ENCODE data around the gene MLANA.

MLANA gene

GRCh38 chr9:5872511-5872910, 18.2 kb upstream of the MLANA start:
- no peak for TF ChIP-seq TAF1 (IDR thresholded peaks at IDR 0.05; ENCODE audit: borderline replicate concordance, insufficient read depth, low read length)
- no peak for TF ChIP-seq POLR2AphosphoS5 (IDR thresholded peaks at IDR 0.05; ENCODE audit: low read depth, low read length)
- TF ChIP-seq SIN3A (IDR thresholded peaks at IDR 0.05; ENCODE audit: borderline replicate concordance, insufficient read depth, low read length): no peak
- TF ChIP-seq FOXP2 (optimal IDR thresholded peaks at IDR 0.05; ENCODE audit: borderline replicate concordance, extremely low read depth, extremely low read length, insufficient read depth): no peak
- TF ChIP-seq REST (IDR thresholded peaks at IDR 0.05; ENCODE audit: insufficient read depth in 1 of 2, low read depth in 2 of 2, low read length in 2 of 2): no peak

GRCh38 chr9:5873439-5873838, 17.2 kb upstream of the MLANA start:
- TF ChIP-seq SIN3A (IDR thresholded peaks at IDR 0.05; ENCODE audit: borderline replicate concordance, insufficient read depth, low read length) (no peak), POLR2AphosphoS5 (IDR thresholded peaks at IDR 0.05; ENCODE audit: low read depth, low read length) (no peak), REST (IDR thresholded peaks at IDR 0.05; ENCODE audit: insufficient read depth in 1 of 2, low read depth in 2 of 2, low read length in 2 of 2) (no peak), TAF1 (IDR thresholded peaks at IDR 0.05; ENCODE audit: borderline replicate concordance, insufficient read depth, low read length) (no peak), FOXP2 (optimal IDR thresholded peaks at IDR 0.05; ENCODE audit: borderline replicate concordance, extremely low read depth, extremely low read length, insufficient read depth) (no peak)

DNA sequence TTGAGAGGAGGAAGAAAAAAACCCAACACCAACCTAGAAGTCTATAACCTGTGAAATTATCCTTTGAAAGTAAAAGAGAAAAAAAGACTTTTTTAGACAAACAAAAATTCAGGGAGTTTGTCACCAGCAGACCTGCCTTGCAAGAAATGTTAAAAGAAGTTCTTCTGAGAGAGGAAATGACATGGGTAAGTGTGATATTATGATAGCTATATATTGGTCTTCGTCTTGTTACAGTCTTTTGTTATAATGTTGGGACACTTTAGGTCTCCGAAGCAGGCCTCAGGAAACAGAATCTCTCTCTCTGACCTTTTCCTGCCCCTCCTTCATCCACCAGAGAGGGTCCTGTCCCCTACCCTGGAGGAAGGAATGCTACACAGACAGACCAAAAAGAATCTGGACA, 16.6 kb upstream of the MLANA start:
- TF ChIP-seq TAF1 (IDR thresholded peaks at IDR 0.05; ENCODE audit: borderline replicate concordance, insufficient read depth, low read length) (no peak), FOXP2 (optimal IDR thresholded peaks at IDR 0.05; ENCODE audit: borderline replicate concordance, extremely low read depth, extremely low read length, insufficient read depth) (no peak), REST (IDR thresholded peaks at IDR 0.05; ENCODE audit: insufficient read depth in 1 of 2, low read depth in 2 of 2, low read length in 2 of 2) (no peak)

DNA sequence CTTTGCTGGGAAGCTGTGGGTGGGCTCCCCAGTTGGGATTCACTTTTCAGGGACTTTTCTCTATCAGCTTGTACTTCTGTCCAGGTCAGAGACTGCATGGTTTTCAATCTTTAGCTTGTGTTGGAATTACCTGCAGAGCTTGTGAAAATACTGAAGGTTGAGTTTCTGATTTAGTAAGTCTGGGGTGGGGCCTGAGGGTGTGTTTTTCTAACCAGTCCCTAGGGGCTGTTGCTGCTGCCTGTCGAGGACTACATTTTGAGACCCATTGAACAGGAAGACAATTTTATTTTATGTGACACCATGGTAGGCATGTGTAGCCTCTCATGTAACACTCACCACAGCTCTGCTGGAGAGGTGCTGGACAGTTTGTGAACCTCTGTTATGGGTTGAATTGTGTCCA, 14.7 kb upstream of the MLANA start:
- TF ChIP-seq FOXP2 (optimal IDR thresholded peaks at IDR 0.05; ENCODE audit: borderline replicate concordance, extremely low read depth, extremely low read length, insufficient read depth) (no peak), SIN3A (IDR thresholded peaks at IDR 0.05; ENCODE audit: borderline replicate concordance, insufficient read depth, low read length) (no peak), TAF1 (IDR thresholded peaks at IDR 0.05; ENCODE audit: borderline replicate concordance, insufficient read depth, low read length) (no peak), POLR2AphosphoS5 (IDR thresholded peaks at IDR 0.05; ENCODE audit: low read depth, low read length) (no peak), REST (IDR thresholded peaks at IDR 0.05; ENCODE audit: insufficient read depth in 1 of 2, low read depth in 2 of 2, low read length in 2 of 2) (no peak)

DNA sequence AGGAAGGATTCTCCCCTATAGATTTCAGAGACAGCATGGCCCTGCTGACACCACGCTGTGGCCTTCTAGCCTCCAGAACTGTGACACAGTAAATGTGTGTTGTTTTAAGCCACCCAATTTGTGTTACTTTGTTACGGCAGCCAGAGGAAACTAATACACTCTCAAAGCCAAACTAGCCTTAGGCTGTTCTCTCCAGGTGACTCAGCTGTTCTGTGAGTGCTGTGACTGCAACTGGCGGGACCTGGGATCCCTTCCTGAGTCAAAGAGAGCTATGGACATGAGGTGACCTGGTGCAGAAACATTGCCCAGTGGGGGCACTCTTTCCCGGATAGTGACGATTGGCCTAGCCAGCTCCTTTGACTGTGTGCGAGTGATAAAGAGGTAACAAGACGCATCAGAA, 14.0 kb upstream of the MLANA start:
- TF ChIP-seq FOXP2 (optimal IDR thresholded peaks at IDR 0.05; ENCODE audit: borderline replicate concordance, extremely low read depth, extremely low read length, insufficient read depth): no peak
- no peak for TF ChIP-seq SIN3A (IDR thresholded peaks at IDR 0.05; ENCODE audit: borderline replicate concordance, insufficient read depth, low read length)

Data from PFSK-1 (cell line).